Stomach (tissue), 9 donors: ENCODE results near the gene CNTNAP4. TPM values are rescaled to one million over a fixed set of nuclear protein-coding genes. Genes with fewer than 3 reads are reported as not detected.

ENCODE experiments used
- DNase-seq, 2 donors: peaks; one replicate each; pipeline versions ENCODE4 v3.0.0 to v3.0.0-alpha.2; 2013 to 2019
- H3K27ac ChIP-seq, 5 donors: fragments of 200-600 bp in 4 of 5; sonication (generic) in 4 of 5; one replicate each; pipeline ENCODE4 v1.5.1; 2013 to 2019; ENCODE audit warnings: mild to moderate bottlenecking in 1 of 5, moderate library complexity in 1 of 5
- H3K27me3 ChIP-seq, 3 donors: fragments of 200-600 bp; sonication (generic); one replicate each; pipeline ENCODE4 v1.5.1; 2017 to 2019; ENCODE audit warnings: mixed run types in 1 of 3
- H3K36me3 ChIP-seq, 4 donors: fragments of 200-600 bp; sonication (generic); 1 replicate in 3 of 4; 2 replicates in 1 of 4; pipeline ENCODE4 v1.5.1; 2016 to 2019
- H3K4me1 ChIP-seq, 4 donors: fragments of 200-600 bp; sonication (generic); one replicate each; pipeline ENCODE4 v1.5.1; 2016 to 2019
- H3K4me3 ChIP-seq, 4 donors: fragments of 200-600 bp; sonication (generic) in 3 of 4; one replicate each; pipeline ENCODE4 v1.5.1; 2016 to 2019; ENCODE audit warnings: mild to moderate bottlenecking in 1 of 4
- H3K9me3 ChIP-seq, 4 donors: fragments of 200-600 bp; sonication (generic); one replicate each; pipeline ENCODE4 v1.5.1; 2016 to 2019
- EP300 ChIP-seq: sonication (generic); formaldehyde crosslinking; IDR thresholded peaks from one replicate; pipeline ENCODE4 v1.6.1; 2017; ENCODE audit warnings: antibody characterized with exemption
- POLR2A ChIP-seq, 4 donors: fragments of 450-650 bp; IDR thresholded peaks; one replicate each; pipeline ENCODE4 v1.6.1; 2016; ENCODE audit warnings: antibody characterized with exemption in 4 of 4, control low read depth in 2 of 4, mild to moderate bottlenecking in 1 of 4, moderate library complexity in 1 of 4
- POLR2AphosphoS5 ChIP-seq, 3 donors: sonication (generic); formaldehyde crosslinking; IDR thresholded peaks; one replicate each; pipeline ENCODE4 v1.6.1; 2016; ENCODE audit warnings: antibody characterized with exemption in 3 of 3
- WGBS, 5 donors: extraction: QIAGEN DNeasy Blood & Tissue Kit in 3 of 5; methylation state at CpG; one replicate each; pipeline versions ENCODE4 v1.1.5 to v1.1.7; 2013 to 2018; 5-methylcytosine and 5-hydroxymethylcytosine counted together
- intact Hi-C: fragments of 100-400 bp; cut with DNase I; formaldehyde crosslinking; loops from one replicate; pipeline ENCODE4 v1.15.1; 2023; ENCODE audit warnings: low total_unique reads
- polyA plus RNA-seq, 3 donors: library from polyadenylated mRNA; stranded (reverse); fragments of 200-250 nt; gene quantifications; one replicate each; pipeline ENCODE4 v1.2.3, GENCODE V29; 2013
- total RNA-seq, 5 donors: library from RNA; depleted of rRNA; stranded (reverse); fragments of >200 nt; gene quantifications; one replicate each; pipeline versions ENCODE4 v1.1.0 to v1.2.3, GENCODE V29; 2014 to 2016
- TF ChIP-seq, protein P1 (sequence below), 7 experiments: fragments of 450-650 bp in 4 of 7; fragments of 200-600 bp in 3 of 7; sonication (generic) in 3 of 7; IDR thresholded peaks; one replicate each; pipeline ENCODE4 v1.5.1; 2016 to 2019; ENCODE audit warnings: antibody characterized with exemption in 7 of 7, control low read depth in 2 of 7, mild to moderate bottlenecking in 1 of 7
- donor health status: healthy with polysubstance abuse.
- donor health status: Bipolar disorder and iron deficiency.
- donor health status: healthy.

CNTNAP4 gene
- total and polyA plus RNA-seq, 8 donors, result 1.3 TPM; not detected in 7

DNA sequence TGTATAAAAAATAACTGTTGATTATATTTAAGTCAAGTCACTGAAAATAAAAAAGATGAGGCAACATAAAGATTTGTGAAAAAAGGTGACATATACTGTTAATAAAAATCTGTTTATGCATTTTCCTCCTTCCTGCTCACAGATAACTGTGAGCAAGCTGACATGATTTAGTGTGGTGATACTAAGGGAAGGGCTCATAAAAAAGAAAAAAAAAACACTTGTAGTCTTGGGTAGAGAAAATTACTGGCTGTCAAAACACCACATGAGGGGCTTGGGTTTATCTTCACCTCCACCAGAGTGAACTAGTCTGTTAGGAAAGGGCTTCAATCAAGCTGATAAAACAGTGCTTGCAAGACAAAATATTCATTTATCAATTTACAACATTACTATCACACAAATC lies 247.6 kb downstream of the CNTNAP4 start:
- Histone ChIP-seq H3K4me3 (no peak overlapping the region), H3K4me1 (no peaks in the 10 kb centered on the region), H3K36me3 (no peaks in the 10 kb centered on the region), H3K27me3 (no peaks in the 10 kb centered on the region), H3K9me3 (peaks cover 0 to 3% (median 0%) of the 10 kb centered on the region in 4 donors), H3K27ac (no peak overlapping the region)
- DNase-seq, result no peak
- intact Hi-C loops, result no loop called here
- TF ChIP-seq POLR2A (IDR thresholded peaks at IDR 0.05), result no peak
- no peak for TF ChIP-seq EP300
- no peak for TF ChIP-seq POLR2AphosphoS5 (IDR thresholded peaks at IDR 0.05)
- TF ChIP-seq, protein P1, sequence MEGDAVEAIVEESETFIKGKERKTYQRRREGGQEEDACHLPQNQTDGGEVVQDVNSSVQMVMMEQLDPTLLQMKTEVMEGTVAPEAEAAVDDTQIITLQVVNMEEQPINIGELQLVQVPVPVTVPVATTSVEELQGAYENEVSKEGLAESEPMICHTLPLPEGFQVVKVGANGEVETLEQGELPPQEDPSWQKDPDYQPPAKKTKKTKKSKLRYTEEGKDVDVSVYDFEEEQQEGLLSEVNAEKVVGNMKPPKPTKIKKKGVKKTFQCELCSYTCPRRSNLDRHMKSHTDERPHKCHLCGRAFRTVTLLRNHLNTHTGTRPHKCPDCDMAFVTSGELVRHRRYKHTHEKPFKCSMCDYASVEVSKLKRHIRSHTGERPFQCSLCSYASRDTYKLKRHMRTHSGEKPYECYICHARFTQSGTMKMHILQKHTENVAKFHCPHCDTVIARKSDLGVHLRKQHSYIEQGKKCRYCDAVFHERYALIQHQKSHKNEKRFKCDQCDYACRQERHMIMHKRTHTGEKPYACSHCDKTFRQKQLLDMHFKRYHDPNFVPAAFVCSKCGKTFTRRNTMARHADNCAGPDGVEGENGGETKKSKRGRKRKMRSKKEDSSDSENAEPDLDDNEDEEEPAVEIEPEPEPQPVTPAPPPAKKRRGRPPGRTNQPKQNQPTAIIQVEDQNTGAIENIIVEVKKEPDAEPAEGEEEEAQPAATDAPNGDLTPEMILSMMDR (IDR thresholded peaks at IDR 0.05), result no peak

DNA sequence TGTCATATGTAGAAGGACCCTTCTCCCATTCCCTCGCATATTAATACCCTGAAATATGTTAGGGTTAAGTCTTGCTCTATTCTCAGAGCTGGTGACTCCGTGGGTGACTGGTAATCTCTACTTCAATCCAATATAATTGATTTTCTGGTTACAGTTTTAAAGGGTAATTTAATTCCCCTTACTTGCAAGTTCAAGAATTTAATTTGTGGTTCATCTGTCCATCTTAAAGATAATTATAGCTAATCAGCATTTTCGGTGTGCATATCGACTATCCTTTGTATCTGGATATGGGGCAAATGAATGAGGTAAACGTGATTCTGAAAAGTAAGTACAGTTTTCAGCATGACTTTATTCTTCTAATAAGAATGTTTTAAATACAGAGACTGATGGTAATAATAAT lies 250.0 kb downstream of the CNTNAP4 start:
- Histone ChIP-seq H3K4me1 (no peaks in the 10 kb centered on the region), H3K9me3 (peaks cover 0 to 3% (median 0%) of the 10 kb centered on the region in 4 donors), H3K36me3 (no peaks in the 10 kb centered on the region), H3K27me3 (no peaks in the 10 kb centered on the region), H3K4me3 (no peak overlapping the region), H3K27ac (no peak overlapping the region)
- no peak for DNase-seq
- intact Hi-C loops, result no loop called here
- WGBS, 5 donors, result 71 to 79% (median 77%) methylated on average over 5 of the region's 5 CpGs
- TF ChIP-seq, protein P1 (IDR thresholded peaks at IDR 0.05), result no peak
- TF ChIP-seq EP300 (no peak), POLR2A (IDR thresholded peaks at IDR 0.05) (no peak)

DNA sequence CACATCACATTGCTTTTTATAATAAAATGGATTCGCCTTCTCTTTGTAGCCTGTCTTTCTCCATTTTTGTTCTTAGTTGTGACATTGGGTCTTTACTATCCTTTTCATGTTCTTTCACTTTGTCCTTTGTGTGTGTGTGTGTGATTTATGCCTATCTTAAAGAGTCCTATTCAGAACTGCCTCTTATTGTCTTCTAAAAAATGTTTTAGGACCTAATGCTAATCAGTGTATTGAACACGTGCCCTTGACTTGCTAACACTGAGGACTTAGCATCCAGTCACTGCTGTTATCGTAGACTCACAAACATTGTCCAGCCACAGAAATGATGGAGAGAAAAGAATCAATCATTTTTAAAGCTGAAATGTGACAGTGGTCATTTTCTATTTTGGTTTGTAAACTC lies 251.9 kb downstream of the CNTNAP4 start:
- Histone ChIP-seq H3K27ac (no peak overlapping the region), H3K4me3 (no peak overlapping the region), H3K27me3 (no peaks in the 10 kb centered on the region), H3K36me3 (no peaks in the 10 kb centered on the region), H3K4me1 (no peaks in the 10 kb centered on the region), H3K9me3 (no peaks in the 10 kb centered on the region)
- intact Hi-C loops, result no loop called here
- WGBS, 5 donors, result 82 to 93% (median 85%) methylated on average over 3 of the region's 3 CpGs
- DNase-seq, result no peak
- TF ChIP-seq POLR2AphosphoS5 (IDR thresholded peaks at IDR 0.05) (no peak), EP300 (no peak), POLR2A (IDR thresholded peaks at IDR 0.05) (no peak)
- TF ChIP-seq, protein P1 (IDR thresholded peaks at IDR 0.05), result no peak

DNA sequence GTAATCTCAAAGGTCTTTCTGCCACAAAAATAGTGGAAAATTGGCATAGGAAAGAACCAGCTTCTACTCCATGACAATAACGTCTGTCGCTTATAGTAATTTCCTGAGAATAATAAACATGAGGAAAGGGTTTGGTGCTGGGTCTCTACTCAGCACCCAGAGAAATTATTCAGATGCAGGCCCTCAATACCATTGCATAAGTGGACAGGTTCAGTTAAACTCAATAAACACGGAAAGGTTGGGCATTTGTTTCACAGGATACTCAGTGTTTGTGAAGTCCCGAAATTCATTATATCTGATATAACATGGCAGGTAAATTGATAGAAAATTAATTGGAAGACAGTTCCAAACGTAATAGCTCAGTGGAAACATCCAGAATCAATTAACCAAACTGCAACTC lies 254.0 kb downstream of the CNTNAP4 start:
- intact Hi-C loops, result no loop called here
- TF ChIP-seq POLR2AphosphoS5 (IDR thresholded peaks at IDR 0.05) (no peak), EP300 (no peak), POLR2A (IDR thresholded peaks at IDR 0.05) (no peak)
- TF ChIP-seq, protein P1 (IDR thresholded peaks at IDR 0.05), result no peak
- H3K9me3 ChIP-seq, result no peaks in the 10 kb centered on the region
- H3K4me3 ChIP-seq, result no peak overlapping the region
- no peaks in the 10 kb centered on the region for H3K27me3 ChIP-seq
- H3K36me3 ChIP-seq, result no peaks in the 10 kb centered on the region
- H3K27ac ChIP-seq, result no peak overlapping the region
- 71 to 73% (median 72%) methylated on average over 5 of the region's 5 CpGs for WGBS, 5 donors
- H3K4me1 ChIP-seq, result no peaks in the 10 kb centered on the region
- no peak for DNase-seq
